Chondrocyte (in vitro differentiated cells): Measurements from ENCODE around the gene GM2A. TPM values are rescaled to one million over a fixed set of nuclear protein-coding genes. Genes with fewer than 3 reads are reported as not detected.

ENCODE experiments used
- DNase-seq: peaks from one replicate; pipeline ENCODE4 v3.0.0; 2021; ENCODE audit warnings: mixed read lengths, low spot score
- H3K27ac Mint-ChIP-seq: one replicate; pipeline ENCODE4 v1.8.0; 2021; ENCODE audit warnings: mild to moderate bottlenecking, moderate library complexity, mixed read lengths; ENCODE audit not compliant: unreplicated experiment
- H3K27me3 Mint-ChIP-seq: 2 replicates; pipeline ENCODE4 v1.8.0; 2021; ENCODE audit warnings: low read depth, mixed read lengths
- H3K36me3 Mint-ChIP-seq: 2 replicates; pipeline ENCODE4 v1.8.0; 2021; ENCODE audit warnings: low read depth, mixed read lengths
- H3K4me1 Mint-ChIP-seq: 2 replicates; pipeline ENCODE4 v1.8.0; 2021; ENCODE audit warnings: low read depth, mild to moderate bottlenecking, mixed read lengths
- H3K4me3 Mint-ChIP-seq: one replicate; pipeline ENCODE4 v1.8.0; 2021; ENCODE audit warnings: mild to moderate bottlenecking, moderate library complexity, mixed read lengths; ENCODE audit not compliant: unreplicated experiment
- H3K9me3 Mint-ChIP-seq: 2 replicates; pipeline ENCODE4 v1.8.0; 2021; ENCODE audit warnings: low read depth, mixed read lengths
- CTCF ChIP-seq: fragments of 200-600 bp; sonication (generic); IDR thresholded peaks from 2 replicates; pipeline ENCODE4 v1.5.0; 2021; ENCODE audit warnings: antibody characterized with exemption, mild to moderate bottlenecking, moderate library complexity
- total RNA-seq: library from RNA; stranded (reverse); gene quantifications from 3 replicates; pipeline ENCODE4 v1.2.1, GENCODE V29; 2021

Gene GM2A
- total RNA-seq, 1 donor from 2014 or later, result 21.7 TPM

- TF ChIP-seq CTCF, result peak; percentile 58
- H3K27me3 Mint-ChIP-seq, result peaks cover 16% of the 10 kb centered on the region
- no peaks in the 10 kb centered on the region for H3K36me3 Mint-ChIP-seq
- no peaks in the 10 kb centered on the region for H3K4me1 Mint-ChIP-seq
- H3K9me3 Mint-ChIP-seq, result no peaks in the 10 kb centered on the region
- DNase-seq, result no peak
- H3K27ac Mint-ChIP-seq, result no peak overlapping the region
- H3K4me3 Mint-ChIP-seq, result no peak overlapping the region
These were observed 66.1 kb downstream of the GM2A start for GRCh38 chr5:151318850-151319732.

Other genes with a start within 250 kb of the GM2A start
- 1.5 to 5.3 TPM (median 4.9 TPM) in 3 replicates for gene GPX3, start 232.6 kb upstream of the GM2A start, total RNA-seq
- gene TNIP1, start 172.2 kb upstream of the GM2A start, total RNA-seq, result 47.2 to 75.6 TPM (median 74.0 TPM) in 3 replicates
- gene ANXA6, start 95.4 kb upstream of the GM2A start, total RNA-seq, result 333 to 456 TPM (median 450 TPM) in 3 replicates
- 1.2 to 1.5 TPM (median 1.3 TPM) in 3 replicates for gene CCDC69, start 29.1 kb upstream of the GM2A start, total RNA-seq
- not detected in 3 replicates for gene SLC36A3, start 50.6 kb downstream of the GM2A start, total RNA-seq
- gene SLC36A2, start 94.4 kb downstream of the GM2A start, total RNA-seq, result not detected in 3 replicates
- gene SLC36A1, start 194.4 kb downstream of the GM2A start, total RNA-seq, result 49.7 to 67.8 TPM (median 50.0 TPM) in 3 replicates